ENCODE measurements around the gene ACOD1. TPM values are rescaled to one million over a fixed set of nuclear protein-coding genes. Genes with fewer than 3 reads are reported as not detected.

ACOD1 gene
- total RNA-seq, 4 donors from 2014 or later, result 0.32 TPM; not detected in 3

DNA sequence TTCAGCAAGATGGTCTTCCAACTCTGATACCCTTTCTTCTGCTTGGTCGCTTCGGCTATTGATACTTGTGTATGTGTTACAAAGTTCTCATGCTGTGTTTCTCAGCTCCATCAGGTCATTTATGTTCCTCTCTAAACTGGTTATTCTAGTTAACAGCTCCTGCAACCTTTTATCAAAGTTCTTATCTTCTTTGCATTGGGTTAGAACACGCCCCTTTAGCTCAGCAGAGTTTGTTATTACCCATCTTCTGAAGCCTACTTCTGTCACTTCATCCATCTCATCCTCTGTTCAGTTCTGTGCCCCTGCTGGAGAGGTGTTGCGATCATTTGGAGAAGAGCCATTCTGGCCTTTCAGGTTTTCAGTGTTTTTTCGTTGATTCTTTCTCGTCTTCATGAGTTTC, 18.7 kb downstream of the ACOD1 start:
- intact Hi-C loops (cut with DNase I; ENCODE audit: low total_unique reads), result no loop called here

DNA sequence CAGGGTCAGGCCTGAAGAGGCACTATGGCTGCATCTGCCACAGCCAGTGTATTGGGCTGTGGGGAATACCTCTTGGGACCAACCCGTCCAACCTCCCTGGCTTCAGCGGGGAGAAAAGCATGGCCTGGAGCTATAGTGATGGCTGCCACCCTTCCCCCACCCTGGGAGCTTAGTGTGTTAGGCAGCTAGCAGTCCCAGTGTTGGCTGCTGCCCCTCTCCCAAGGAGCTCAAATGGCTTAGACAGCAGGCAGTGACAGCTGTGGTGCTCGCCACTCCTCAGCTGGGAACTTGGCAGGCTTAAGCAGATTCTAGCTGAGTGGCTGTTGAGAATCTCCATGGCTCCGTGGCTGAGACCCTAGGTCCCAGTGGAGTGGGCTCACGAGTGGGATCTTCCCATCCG, 19.7 kb downstream of the ACOD1 start:
- Histone ChIP-seq H3K4me1 (peaks cover 0 to 7% (median 0%) of the 10 kb centered on the region in 4 donors), H3K36me3 (no peaks in the 10 kb centered on the region), H3K27ac (no peak overlapping the region), H3K27me3 (peaks cover 6% of the 10 kb centered on the region), H3K9me3 (no peaks in the 10 kb centered on the region), H3K4me3 (no peak overlapping the region)
- TF ChIP-seq EP300 (IDR thresholded peaks at IDR 0.05; ENCODE audit: low read depth) (no peak), POLR2A (IDR thresholded peaks at IDR 0.05) (no peak), POLR2AphosphoS5 (IDR thresholded peaks at IDR 0.05) (no peak)
- TF ChIP-seq, protein P1, sequence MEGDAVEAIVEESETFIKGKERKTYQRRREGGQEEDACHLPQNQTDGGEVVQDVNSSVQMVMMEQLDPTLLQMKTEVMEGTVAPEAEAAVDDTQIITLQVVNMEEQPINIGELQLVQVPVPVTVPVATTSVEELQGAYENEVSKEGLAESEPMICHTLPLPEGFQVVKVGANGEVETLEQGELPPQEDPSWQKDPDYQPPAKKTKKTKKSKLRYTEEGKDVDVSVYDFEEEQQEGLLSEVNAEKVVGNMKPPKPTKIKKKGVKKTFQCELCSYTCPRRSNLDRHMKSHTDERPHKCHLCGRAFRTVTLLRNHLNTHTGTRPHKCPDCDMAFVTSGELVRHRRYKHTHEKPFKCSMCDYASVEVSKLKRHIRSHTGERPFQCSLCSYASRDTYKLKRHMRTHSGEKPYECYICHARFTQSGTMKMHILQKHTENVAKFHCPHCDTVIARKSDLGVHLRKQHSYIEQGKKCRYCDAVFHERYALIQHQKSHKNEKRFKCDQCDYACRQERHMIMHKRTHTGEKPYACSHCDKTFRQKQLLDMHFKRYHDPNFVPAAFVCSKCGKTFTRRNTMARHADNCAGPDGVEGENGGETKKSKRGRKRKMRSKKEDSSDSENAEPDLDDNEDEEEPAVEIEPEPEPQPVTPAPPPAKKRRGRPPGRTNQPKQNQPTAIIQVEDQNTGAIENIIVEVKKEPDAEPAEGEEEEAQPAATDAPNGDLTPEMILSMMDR (IDR thresholded peaks at IDR 0.05), result no peak
- in situ Hi-C loops (cut with MboI; ENCODE audit: low pct_ligation_motif_present in 1 of 4, low pct_unique_long_range_greater_than_20kb in 1 of 4, low sequenced_read_pairs in 3 of 4), result no loop called here
- 85% methylated on average over 6 of the region's 6 CpGs; no CpG with 5 or more reads in 1 of the 2 donors for WGBS, 2 donors (ENCODE audit: low coverage in 1 of 2)
- intact Hi-C loops (cut with DNase I; ENCODE audit: low total_unique reads), result no loop called here
- DNase-seq, result no peak

More for the DNA sequence above, 18.7 kb downstream of the ACOD1 start:
- Histone ChIP-seq H3K36me3 (no peaks in the 10 kb centered on the region), H3K4me1 (peaks cover 0 to 7% (median 0%) of the 10 kb centered on the region in 4 donors), H3K4me3 (no peak overlapping the region), H3K27me3 (peaks cover 3% of the 10 kb centered on the region), H3K9me3 (no peaks in the 10 kb centered on the region), H3K27ac (no peak overlapping the region)
- WGBS, 2 donors (ENCODE audit: low coverage in 1 of 2), result 73 to 88% methylated on average over 6 of the region's 6 CpGs
- TF ChIP-seq, protein P1 (IDR thresholded peaks at IDR 0.05), result no peak
- DNase-seq, result no peak
- in situ Hi-C loops (cut with MboI; ENCODE audit: low pct_ligation_motif_present in 1 of 4, low pct_unique_long_range_greater_than_20kb in 1 of 4, low sequenced_read_pairs in 3 of 4), result no loop called here

DNA sequence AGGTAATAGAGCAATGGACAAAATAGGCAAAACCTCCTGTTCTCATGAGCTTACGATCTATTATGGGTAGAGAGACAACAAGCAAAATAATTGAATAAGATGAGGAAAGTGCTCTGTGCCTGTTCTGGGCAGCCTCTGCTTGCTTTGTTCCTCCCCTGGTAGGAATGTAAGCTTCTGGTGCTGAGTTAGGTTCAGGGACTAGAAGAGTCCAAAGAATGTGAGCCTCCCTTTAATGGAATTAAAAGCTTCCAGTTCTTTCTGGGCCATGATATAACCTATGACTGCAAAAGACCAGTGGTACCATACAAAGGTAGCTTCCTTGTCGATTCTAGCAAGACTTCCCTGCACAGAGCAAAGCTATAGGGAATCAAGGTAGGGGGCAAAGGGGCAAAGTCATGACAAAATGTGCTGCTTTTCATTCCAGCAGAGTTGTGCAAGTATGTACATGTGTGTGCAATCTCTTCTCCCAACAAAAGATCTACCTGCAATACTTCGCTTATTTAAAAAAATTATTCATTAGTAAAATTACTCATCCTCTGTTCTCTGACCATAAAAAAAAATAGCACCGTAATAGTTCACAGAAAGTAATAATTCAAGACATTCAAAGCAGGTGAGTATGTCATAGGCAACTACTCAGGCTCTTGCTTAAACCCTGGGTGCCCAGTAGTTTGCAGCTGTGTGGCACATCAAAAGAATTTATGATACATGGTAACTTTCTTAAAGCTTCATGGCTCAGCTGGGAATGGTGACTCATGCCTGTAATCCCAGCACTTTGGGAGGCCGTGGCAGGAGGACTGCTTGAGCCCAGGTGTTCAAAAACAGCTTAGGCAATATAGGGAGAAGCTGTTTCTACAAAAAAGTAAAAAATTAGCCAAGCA, 21.4 kb downstream of the ACOD1 start:
- 71 to 85% methylated on average over 2 to 5 of the region's 5 CpGs for WGBS, 2 donors (ENCODE audit: low coverage in 1 of 2)
- no peak for TF ChIP-seq POLR2A (IDR thresholded peaks at IDR 0.05)
- TF ChIP-seq, protein P1 (IDR thresholded peaks at IDR 0.05), result no peak
- TF ChIP-seq POLR2AphosphoS5 (IDR thresholded peaks at IDR 0.05), result no peak
- no peak for TF ChIP-seq EP300 (IDR thresholded peaks at IDR 0.05; ENCODE audit: low read depth)
- Histone ChIP-seq H3K27ac (no peak overlapping the region), H3K4me1 (peaks cover 0 to 7% (median 0%) of the 10 kb centered on the region in 4 donors), H3K9me3 (no peaks in the 10 kb centered on the region), H3K27me3 (peaks cover 6% of the 10 kb centered on the region), H3K36me3 (no peaks in the 10 kb centered on the region), H3K4me3 (no peak overlapping the region)
- in situ Hi-C loops (cut with MboI; ENCODE audit: low pct_ligation_motif_present in 1 of 4, low pct_unique_long_range_greater_than_20kb in 1 of 4, low sequenced_read_pairs in 3 of 4) (no loop called here), intact Hi-C loops (cut with DNase I; ENCODE audit: low total_unique reads) (no loop called here)
- DNase-seq, result no peak

- intact Hi-C loops (cut with DNase I; ENCODE audit: low total_unique reads), result no loop called here
Measured at GRCh38 chr13:76971215-76971614, 22.9 kb downstream of the ACOD1 start.

More at GRCh38 chr13:76971215-76971614, 22.9 kb downstream of the ACOD1 start:
- Histone ChIP-seq H3K4me3 (no peak overlapping the region), H3K9me3 (no peaks in the 10 kb centered on the region), H3K4me1 (no peaks in the 10 kb centered on the region), H3K36me3 (no peaks in the 10 kb centered on the region), H3K27me3 (peaks cover 6% of the 10 kb centered on the region), H3K27ac (no peak overlapping the region)
- no peak for DNase-seq
- in situ Hi-C loops (cut with MboI; ENCODE audit: low pct_ligation_motif_present in 1 of 4, low pct_unique_long_range_greater_than_20kb in 1 of 4, low sequenced_read_pairs in 3 of 4), result no loop called here
- no peak for TF ChIP-seq EP300 (IDR thresholded peaks at IDR 0.05; ENCODE audit: low read depth)
- no peak for TF ChIP-seq POLR2A (IDR thresholded peaks at IDR 0.05)
- TF ChIP-seq POLR2AphosphoS5 (IDR thresholded peaks at IDR 0.05), result no peak
- TF ChIP-seq, protein P1 (IDR thresholded peaks at IDR 0.05), result no peak
- 41 to 71% methylated on average over 1 to 3 of the region's 3 CpGs for WGBS, 2 donors (ENCODE audit: low coverage in 1 of 2)
